Measurements from ENCODE around the gene CCDC195.
A peak's percentile ranks its signal among the peaks of the same experiment; 100 is the strongest.

The CCDC195 gene

GRCh38 chr2:224716201-224716600 lies at the start of gene CCDC195:
CCDC195 (minus strand) TSS chr2:224716365; CDS start chr2:224716365, 0 bp downstream.
- H3K27me3 Mint-ChIP-seq (ENCODE audit: low read depth), result peaks cover 2% of the 10 kb centered on the region
- H3K36me3 Mint-ChIP-seq (ENCODE audit: low read depth), result no peaks in the 10 kb centered on the region
- H3K4me3 Mint-ChIP-seq, result no peak within 1 kb of the TSS
- DNase-seq (ENCODE audit: low spot score), result no peak
- H3K27ac Mint-ChIP-seq, result no peak within 1 kb of the TSS
- no peaks in the 10 kb centered on the region for H3K4me1 Mint-ChIP-seq (ENCODE audit: low read depth)
- no peaks in the 10 kb centered on the region for H3K9me3 Mint-ChIP-seq

GRCh38 chr2:224764565-224765236 lies 48.5 kb upstream of the CCDC195 start:
- H3K36me3 Mint-ChIP-seq (ENCODE audit: low read depth), result peaks cover 92% of the 10 kb centered on the region
- DNase-seq (ENCODE audit: low spot score), result no peak
- peak overlapping the region; percentile 50 for H3K27ac Mint-ChIP-seq
- peaks cover 7% of the 10 kb centered on the region for H3K4me1 Mint-ChIP-seq (ENCODE audit: low read depth)
- H3K4me3 Mint-ChIP-seq, result no peak overlapping the region
- H3K9me3 Mint-ChIP-seq, result peaks cover 14% of the 10 kb centered on the region
- H3K27me3 Mint-ChIP-seq (ENCODE audit: low read depth), result no peaks in the 10 kb centered on the region

GRCh38 chr2:224757934-224758548 lies 41.9 kb upstream of the CCDC195 start:
- peaks cover 45% of the 10 kb centered on the region for H3K9me3 Mint-ChIP-seq
- H3K27me3 Mint-ChIP-seq (ENCODE audit: low read depth), result no peaks in the 10 kb centered on the region
- H3K4me3 Mint-ChIP-seq, result no peak overlapping the region
- no peak for DNase-seq (ENCODE audit: low spot score)
- no peak overlapping the region for H3K27ac Mint-ChIP-seq
- no peaks in the 10 kb centered on the region for H3K4me1 Mint-ChIP-seq (ENCODE audit: low read depth)
- peaks cover 58% of the 10 kb centered on the region for H3K36me3 Mint-ChIP-seq (ENCODE audit: low read depth)

- Mint-ChIP-seq H3K36me3 (ENCODE audit: low read depth) (peaks cover 22% of the 10 kb centered on the region), H3K4me1 (ENCODE audit: low read depth) (no peaks in the 10 kb centered on the region), H3K27ac (no peak overlapping the region), H3K27me3 (ENCODE audit: low read depth) (peaks cover 3% of the 10 kb centered on the region), H3K4me3 (no peak overlapping the region), H3K9me3 (peaks cover 23% of the 10 kb centered on the region)
- no peak for DNase-seq (ENCODE audit: low spot score)
Observed at GRCh38 chr2:224753743-224754540, 37.8 kb upstream of the CCDC195 start.

- Mint-ChIP-seq H3K4me3 (no peak overlapping the region), H3K27ac (no peak overlapping the region), H3K36me3 (ENCODE audit: low read depth) (peaks cover 4% of the 10 kb centered on the region), H3K27me3 (ENCODE audit: low read depth) (peaks cover 13% of the 10 kb centered on the region), H3K4me1 (ENCODE audit: low read depth) (no peaks in the 10 kb centered on the region), H3K9me3 (peaks cover 5% of the 10 kb centered on the region)
- no peak for DNase-seq (ENCODE audit: low spot score)
Observed at GRCh38 chr2:224751996-224752698, 36.0 kb upstream of the CCDC195 start.

- no peak for DNase-seq (ENCODE audit: low spot score)
- Mint-ChIP-seq H3K36me3 (ENCODE audit: low read depth) (no peaks in the 10 kb centered on the region), H3K27ac (no peak overlapping the region), H3K4me3 (no peak overlapping the region), H3K9me3 (no peaks in the 10 kb centered on the region), H3K4me1 (ENCODE audit: low read depth) (no peaks in the 10 kb centered on the region), H3K27me3 (ENCODE audit: low read depth) (peaks cover 13% of the 10 kb centered on the region)
Observed at GRCh38 chr2:224749136-224749535, 33.0 kb upstream of the CCDC195 start.

GRCh38 chr2:224747765-224748164 lies 31.6 kb upstream of the CCDC195 start:
- no peaks in the 10 kb centered on the region for H3K4me1 Mint-ChIP-seq (ENCODE audit: low read depth)
- H3K27me3 Mint-ChIP-seq (ENCODE audit: low read depth), result peaks cover 13% of the 10 kb centered on the region
- no peak overlapping the region for H3K4me3 Mint-ChIP-seq
- H3K9me3 Mint-ChIP-seq, result no peaks in the 10 kb centered on the region
- H3K27ac Mint-ChIP-seq, result no peak overlapping the region
- no peaks in the 10 kb centered on the region for H3K36me3 Mint-ChIP-seq (ENCODE audit: low read depth)
- no peak for DNase-seq (ENCODE audit: low spot score)

GRCh38 chr2:224736227-224736626 lies 20.1 kb upstream of the CCDC195 start:
- no peaks in the 10 kb centered on the region for H3K4me1 Mint-ChIP-seq (ENCODE audit: low read depth)
- DNase-seq (ENCODE audit: low spot score), result no peak
- H3K9me3 Mint-ChIP-seq, result peaks cover 26% of the 10 kb centered on the region
- no peaks in the 10 kb centered on the region for H3K36me3 Mint-ChIP-seq (ENCODE audit: low read depth)
- no peak overlapping the region for H3K4me3 Mint-ChIP-seq
- no peaks in the 10 kb centered on the region for H3K27me3 Mint-ChIP-seq (ENCODE audit: low read depth)
- no peak overlapping the region for H3K27ac Mint-ChIP-seq

GRCh38 chr2:224734949-224735348 lies 18.8 kb upstream of the CCDC195 start:
- Mint-ChIP-seq H3K9me3 (peaks cover 26% of the 10 kb centered on the region), H3K27me3 (ENCODE audit: low read depth) (no peaks in the 10 kb centered on the region), H3K36me3 (ENCODE audit: low read depth) (no peaks in the 10 kb centered on the region), H3K27ac (no peak overlapping the region), H3K4me3 (no peak overlapping the region), H3K4me1 (ENCODE audit: low read depth) (no peaks in the 10 kb centered on the region)
- DNase-seq (ENCODE audit: low spot score), result no peak

- Mint-ChIP-seq H3K4me1 (ENCODE audit: low read depth) (no peaks in the 10 kb centered on the region), H3K27me3 (ENCODE audit: low read depth) (no peaks in the 10 kb centered on the region), H3K36me3 (ENCODE audit: low read depth) (no peaks in the 10 kb centered on the region), H3K27ac (no peak overlapping the region), H3K9me3 (peaks cover 23% of the 10 kb centered on the region), H3K4me3 (no peak overlapping the region)
- no peak for DNase-seq (ENCODE audit: low spot score)
Observed at GRCh38 chr2:224731665-224732064, 15.5 kb upstream of the CCDC195 start.

- no peak for DNase-seq (ENCODE audit: low spot score)
- Mint-ChIP-seq H3K36me3 (ENCODE audit: low read depth) (no peaks in the 10 kb centered on the region), H3K4me1 (ENCODE audit: low read depth) (no peaks in the 10 kb centered on the region), H3K27ac (no peak overlapping the region), H3K4me3 (no peak overlapping the region), H3K9me3 (peaks cover 10% of the 10 kb centered on the region), H3K27me3 (ENCODE audit: low read depth) (peaks cover 3% of the 10 kb centered on the region)
Observed at GRCh38 chr2:224729435-224729834, 13.3 kb upstream of the CCDC195 start.

- Mint-ChIP-seq H3K4me3 (no peak overlapping the region), H3K27ac (no peak overlapping the region), H3K36me3 (ENCODE audit: low read depth) (no peaks in the 10 kb centered on the region), H3K9me3 (peaks cover 10% of the 10 kb centered on the region), H3K4me1 (ENCODE audit: low read depth) (peaks cover 1% of the 10 kb centered on the region), H3K27me3 (ENCODE audit: low read depth) (peaks cover 3% of the 10 kb centered on the region)
- DNase-seq (ENCODE audit: low spot score), result no peak
Observed at GRCh38 chr2:224724331-224724730, 8.2 kb upstream of the CCDC195 start.

- Mint-ChIP-seq H3K4me1 (ENCODE audit: low read depth) (peaks cover 1% of the 10 kb centered on the region), H3K27ac (no peak overlapping the region), H3K27me3 (ENCODE audit: low read depth) (peaks cover 3% of the 10 kb centered on the region), H3K36me3 (ENCODE audit: low read depth) (no peaks in the 10 kb centered on the region), H3K4me3 (no peak overlapping the region), H3K9me3 (peaks cover 10% of the 10 kb centered on the region)
- no peak for DNase-seq (ENCODE audit: low spot score)
Observed at GRCh38 chr2:224723586-224724217, 7.5 kb upstream of the CCDC195 start.
